ENCODE measurements around the gene AGAP1.

Gene AGAP1

GRCh38 chr2:235765181-235765820, 271.5 kb downstream of the AGAP1 start:
- Histone ChIP-seq H3K4me3 (ENCODE audit: insufficient read depth, low read depth, low read length) (no peak overlapping the region), H3K36me3 (ENCODE audit: control insufficient read depth, insufficient read depth, low read length) (no peaks in the 10 kb centered on the region), H3K27me3 (ENCODE audit: control insufficient read depth, insufficient read depth, low read length, poor library complexity, severe bottlenecking) (no peaks in the 10 kb centered on the region), H3K9me3 (ENCODE audit: control insufficient read depth, low read length) (no peaks in the 10 kb centered on the region), H3K27ac (ENCODE audit: insufficient read depth, low read depth, low read length, poor library complexity, severe bottlenecking) (no peak overlapping the region), H3K4me1 (ENCODE audit: control insufficient read depth, insufficient read depth, low read length) (no peaks in the 10 kb centered on the region)
- 94% methylated on average over 28 to 30 of the region's 30 CpGs for WGBS, 2 experiments

DNA sequence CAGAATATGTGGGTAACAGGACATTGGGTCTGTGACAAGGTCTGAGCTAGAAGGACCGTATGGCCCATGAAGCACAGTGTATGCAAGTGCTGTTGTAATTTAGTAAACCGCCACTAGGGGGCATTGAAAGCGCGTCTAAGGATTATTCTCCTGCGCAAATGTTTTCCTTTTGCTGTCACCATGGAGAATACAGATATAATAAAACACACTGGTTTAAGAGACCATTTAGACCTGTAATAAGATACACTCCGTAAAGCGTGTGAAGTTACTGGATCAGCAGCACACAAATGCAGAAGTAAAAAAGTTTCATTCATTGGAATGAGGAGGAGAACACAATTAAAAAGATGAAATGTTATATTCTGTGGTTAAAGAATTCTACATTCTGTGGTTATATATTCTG, 272.4 kb downstream of the AGAP1 start:
- Histone ChIP-seq H3K4me1 (ENCODE audit: control insufficient read depth, insufficient read depth, low read length) (no peaks in the 10 kb centered on the region), H3K27ac (ENCODE audit: insufficient read depth, low read depth, low read length, poor library complexity, severe bottlenecking) (no peak overlapping the region), H3K4me3 (ENCODE audit: insufficient read depth, low read depth, low read length) (no peak overlapping the region), H3K36me3 (ENCODE audit: control insufficient read depth, insufficient read depth, low read length) (no peaks in the 10 kb centered on the region), H3K9me3 (ENCODE audit: control insufficient read depth, low read length) (no peaks in the 10 kb centered on the region), H3K27me3 (ENCODE audit: control insufficient read depth, insufficient read depth, low read length, poor library complexity, severe bottlenecking) (no peaks in the 10 kb centered on the region)
- WGBS, 2 experiments: 22 to 29% methylated on average over 7 of the region's 7 CpGs

GRCh38 chr2:235768606-235769005, 274.8 kb downstream of the AGAP1 start:
- 95 to 96% methylated on average over 13 of the region's 13 CpGs for WGBS, 2 experiments
- Histone ChIP-seq H3K4me1 (ENCODE audit: control insufficient read depth, insufficient read depth, low read length) (peaks cover 13% of the 10 kb centered on the region), H3K9me3 (ENCODE audit: control insufficient read depth, low read length) (no peaks in the 10 kb centered on the region), H3K36me3 (ENCODE audit: control insufficient read depth, insufficient read depth, low read length) (no peaks in the 10 kb centered on the region), H3K27me3 (ENCODE audit: control insufficient read depth, insufficient read depth, low read length, poor library complexity, severe bottlenecking) (no peaks in the 10 kb centered on the region), H3K27ac (ENCODE audit: insufficient read depth, low read depth, low read length, poor library complexity, severe bottlenecking) (no peak overlapping the region), H3K4me3 (ENCODE audit: insufficient read depth, low read depth, low read length) (no peak overlapping the region)

DNA sequence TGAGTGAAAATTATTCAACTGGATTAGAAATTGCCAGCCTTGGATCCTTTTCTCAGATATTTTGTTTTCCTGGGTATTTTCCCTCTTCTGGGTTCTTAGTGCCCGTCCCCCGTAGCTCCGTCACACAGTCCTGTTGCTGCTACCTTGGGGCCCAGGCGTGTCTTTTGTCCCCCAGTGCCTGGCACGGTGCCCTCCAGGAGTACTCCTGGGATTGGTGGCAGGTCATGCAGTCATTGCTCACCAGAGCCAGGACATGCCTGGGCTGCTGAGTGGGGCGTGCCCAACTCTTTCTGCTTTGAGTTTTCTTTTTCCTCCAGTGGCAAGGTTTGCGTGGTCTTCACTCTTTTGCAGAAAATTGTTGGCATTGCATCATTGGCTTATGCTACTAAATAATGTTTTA, 275.2 kb downstream of the AGAP1 start:
- H3K9me3 ChIP-seq (ENCODE audit: control insufficient read depth, low read length): no peaks in the 10 kb centered on the region
- no peak overlapping the region for H3K4me3 ChIP-seq (ENCODE audit: insufficient read depth, low read depth, low read length)
- no peaks in the 10 kb centered on the region for H3K36me3 ChIP-seq (ENCODE audit: control insufficient read depth, insufficient read depth, low read length)
- H3K27ac ChIP-seq (ENCODE audit: insufficient read depth, low read depth, low read length, poor library complexity, severe bottlenecking): no peak overlapping the region
- WGBS, 2 experiments: 93 to 94% methylated on average over 7 of the region's 7 CpGs
- peaks cover 15% of the 10 kb centered on the region for H3K4me1 ChIP-seq (ENCODE audit: control insufficient read depth, insufficient read depth, low read length)
- no peaks in the 10 kb centered on the region for H3K27me3 ChIP-seq (ENCODE audit: control insufficient read depth, insufficient read depth, low read length, poor library complexity, severe bottlenecking)

DNA sequence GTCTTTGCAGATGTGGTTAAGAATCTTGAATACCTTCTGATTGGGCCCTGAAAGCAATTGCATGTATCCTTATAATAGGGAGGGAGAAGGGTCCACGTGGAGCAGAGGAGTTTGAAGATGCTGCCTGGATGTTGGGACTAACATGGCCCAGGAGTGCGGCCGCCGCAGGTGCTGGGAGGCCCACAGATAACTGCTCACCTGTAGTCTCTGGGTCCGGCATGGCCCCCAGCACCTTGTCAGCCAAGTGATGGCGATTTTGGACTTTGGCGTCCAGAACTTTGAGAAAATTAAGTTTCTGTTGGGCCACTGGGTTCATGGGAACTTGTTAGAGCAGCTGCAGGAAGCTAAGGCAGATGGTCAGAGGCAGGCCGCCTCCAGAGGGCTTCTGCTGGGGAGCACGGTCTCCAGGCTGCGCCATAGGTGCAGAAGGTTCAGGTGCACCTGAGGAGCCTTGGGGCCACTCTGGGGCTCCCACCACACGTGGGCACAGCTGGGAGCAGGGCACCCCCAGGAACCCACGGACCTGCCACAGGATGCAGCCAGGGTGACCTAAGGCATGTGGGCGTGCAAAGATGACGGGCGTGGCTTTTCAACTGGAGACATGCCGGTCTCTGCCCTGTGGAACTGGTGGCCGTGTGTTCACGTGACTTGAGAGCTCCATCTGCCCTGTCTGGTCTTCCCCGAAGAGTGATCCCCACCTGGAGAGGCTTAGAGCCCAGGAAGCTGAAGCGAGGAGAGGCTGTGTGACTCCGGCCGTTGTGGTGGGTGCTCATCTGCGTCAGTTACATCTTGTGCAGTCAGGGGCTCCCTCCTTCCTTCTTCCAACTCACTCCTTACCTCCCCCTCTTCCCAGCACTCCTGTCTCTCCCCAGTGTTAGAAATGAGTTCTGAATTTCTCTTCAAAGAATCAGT, 277.3 kb downstream of the AGAP1 start:
- WGBS, 2 experiments: 95 to 96% methylated on average over 23 of the region's 23 CpGs

GRCh38 chr2:235773188-235773928, 279.5 kb downstream of the AGAP1 start:
- Histone ChIP-seq H3K4me1 (ENCODE audit: control insufficient read depth, insufficient read depth, low read length) (peaks cover 25% of the 10 kb centered on the region), H3K27ac (ENCODE audit: insufficient read depth, low read depth, low read length, poor library complexity, severe bottlenecking) (no peak overlapping the region), H3K27me3 (ENCODE audit: control insufficient read depth, insufficient read depth, low read length, poor library complexity, severe bottlenecking) (no peaks in the 10 kb centered on the region), H3K36me3 (ENCODE audit: control insufficient read depth, insufficient read depth, low read length) (no peaks in the 10 kb centered on the region), H3K4me3 (ENCODE audit: insufficient read depth, low read depth, low read length) (no peak overlapping the region), H3K9me3 (ENCODE audit: control insufficient read depth, low read length) (no peaks in the 10 kb centered on the region)
- 72 to 91% methylated on average over 8 to 9 of the region's 9 CpGs for WGBS, 2 experiments

More for the DNA sequence above, 277.3 kb downstream of the AGAP1 start:
- H3K4me3 ChIP-seq (ENCODE audit: insufficient read depth, low read depth, low read length): no peak overlapping the region
- H3K9me3 ChIP-seq (ENCODE audit: control insufficient read depth, low read length): no peaks in the 10 kb centered on the region
- H3K36me3 ChIP-seq (ENCODE audit: control insufficient read depth, insufficient read depth, low read length): no peaks in the 10 kb centered on the region
- H3K4me1 ChIP-seq (ENCODE audit: control insufficient read depth, insufficient read depth, low read length): peaks cover 25% of the 10 kb centered on the region
- no peak overlapping the region for H3K27ac ChIP-seq (ENCODE audit: insufficient read depth, low read depth, low read length, poor library complexity, severe bottlenecking)
- H3K27me3 ChIP-seq (ENCODE audit: control insufficient read depth, insufficient read depth, low read length, poor library complexity, severe bottlenecking): no peaks in the 10 kb centered on the region

DNA sequence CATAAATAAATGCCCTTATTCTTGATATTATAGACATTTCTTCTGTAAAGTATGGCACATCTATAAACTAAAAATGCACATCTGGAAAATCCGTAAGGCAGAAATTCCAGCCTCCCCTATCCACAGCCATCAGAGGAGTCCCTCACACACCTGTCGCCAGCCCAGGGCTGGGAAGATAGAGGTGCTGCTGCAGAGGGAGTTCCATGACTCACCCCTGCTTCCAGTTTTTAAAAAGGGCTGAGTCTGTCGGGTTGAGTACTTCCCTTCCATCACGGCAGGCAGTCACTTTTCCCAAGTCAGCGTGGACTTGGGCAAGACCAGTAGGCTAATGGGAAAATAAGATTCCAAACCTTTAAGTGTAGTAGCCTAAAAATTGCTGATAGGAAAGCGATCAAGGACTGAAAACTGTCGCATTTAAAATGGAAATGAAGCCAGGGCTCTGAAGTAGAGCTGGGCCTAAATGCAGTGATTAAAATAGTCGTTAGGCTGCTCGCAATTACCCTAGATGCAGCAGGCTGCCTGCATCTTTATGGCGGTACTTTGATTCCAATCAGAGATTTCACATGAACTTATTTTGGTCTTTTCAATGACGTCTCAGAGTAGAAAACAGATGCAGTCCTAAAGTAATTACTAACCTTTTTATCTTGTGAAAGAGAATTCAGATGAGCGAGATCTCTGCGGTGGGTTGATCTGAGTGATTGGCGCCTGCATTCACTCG, 280.5 kb downstream of the AGAP1 start:
- Histone ChIP-seq H3K27ac (ENCODE audit: insufficient read depth, low read depth, low read length, poor library complexity, severe bottlenecking) (no peak overlapping the region), H3K27me3 (ENCODE audit: control insufficient read depth, insufficient read depth, low read length, poor library complexity, severe bottlenecking) (no peaks in the 10 kb centered on the region), H3K4me1 (ENCODE audit: control insufficient read depth, insufficient read depth, low read length) (peaks cover 25% of the 10 kb centered on the region), H3K9me3 (ENCODE audit: control insufficient read depth, low read length) (no peaks in the 10 kb centered on the region), H3K4me3 (ENCODE audit: insufficient read depth, low read depth, low read length) (no peak overlapping the region), H3K36me3 (ENCODE audit: control insufficient read depth, insufficient read depth, low read length) (no peaks in the 10 kb centered on the region)
- WGBS, 2 experiments: 51 to 59% methylated on average over 15 of the region's 15 CpGs

GRCh38 chr2:235776531-235776930, 282.7 kb downstream of the AGAP1 start:
- Histone ChIP-seq H3K27me3 (ENCODE audit: control insufficient read depth, insufficient read depth, low read length, poor library complexity, severe bottlenecking) (no peaks in the 10 kb centered on the region), H3K36me3 (ENCODE audit: control insufficient read depth, insufficient read depth, low read length) (no peaks in the 10 kb centered on the region), H3K9me3 (ENCODE audit: control insufficient read depth, low read length) (no peaks in the 10 kb centered on the region), H3K4me3 (ENCODE audit: insufficient read depth, low read depth, low read length) (no peak overlapping the region), H3K27ac (ENCODE audit: insufficient read depth, low read depth, low read length, poor library complexity, severe bottlenecking) (no peak overlapping the region), H3K4me1 (ENCODE audit: control insufficient read depth, insufficient read depth, low read length) (peaks cover 25% of the 10 kb centered on the region)
- WGBS, 2 experiments: 93 to 95% methylated on average over 14 of the region's 14 CpGs

- WGBS, 2 experiments: 36 to 37% methylated on average over 8 of the region's 8 CpGs
- Histone ChIP-seq H3K27ac (ENCODE audit: insufficient read depth, low read depth, low read length, poor library complexity, severe bottlenecking) (no peak overlapping the region), H3K9me3 (ENCODE audit: control insufficient read depth, low read length) (no peaks in the 10 kb centered on the region)
Observed at GRCh38 chr2:235779444-235779896, 285.6 kb downstream of the AGAP1 start.

More at GRCh38 chr2:235779444-235779896, 285.6 kb downstream of the AGAP1 start:
- Histone ChIP-seq H3K4me3 (ENCODE audit: insufficient read depth, low read depth, low read length) (no peak overlapping the region), H3K36me3 (ENCODE audit: control insufficient read depth, insufficient read depth, low read length) (no peaks in the 10 kb centered on the region), H3K4me1 (ENCODE audit: control insufficient read depth, insufficient read depth, low read length) (peaks cover 7% of the 10 kb centered on the region), H3K27me3 (ENCODE audit: control insufficient read depth, insufficient read depth, low read length, poor library complexity, severe bottlenecking) (no peaks in the 10 kb centered on the region)
